Stimulated activated CD8-positive, alpha-beta memory T cell treated with anti-CD3 and anti-CD28 coated beads, Interleukin-12 subunit alpha, Interleukin-12 subunit beta, amount 100 ng/mL, for 24 hours (primary cell): ENCODE data around the gene MZT2A.
"Not testable (repeated sequence)": the region's sequence is repeated elsewhere in the genome, so short reads cannot be mapped to it uniquely, and the experiment has no call there.

ENCODE experiments used
- DNase-seq: peaks from one replicate; pipeline ENCODE4 v3.0.0-alpha.2; 2020; ENCODE audit errors: extremely low read depth

The MZT2A gene, protein sequence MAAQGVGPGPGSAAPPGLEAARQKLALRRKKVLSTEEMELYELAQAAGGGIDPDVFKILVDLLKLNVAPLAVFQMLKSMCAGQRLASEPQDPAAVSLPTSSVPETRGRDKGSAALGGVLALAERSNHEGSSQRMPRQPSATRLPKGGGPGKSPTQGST

GRCh38 chr2:131492015-131492417 lies at the start of gene MZT2A:
MZT2A (minus strand) TSS chr2:131492397; CDS start chr2:131492376, 21 bp downstream.
- not testable (repeated sequence) for DNase-seq

- not testable (repeated sequence) for DNase-seq
These were observed 46.7 kb upstream of the MZT2A start for GRCh38 chr2:131538856-131539255.

GRCh38 chr2:131536841-131537240 lies 44.6 kb upstream of the MZT2A start:
- not testable (repeated sequence) for DNase-seq

DNA sequence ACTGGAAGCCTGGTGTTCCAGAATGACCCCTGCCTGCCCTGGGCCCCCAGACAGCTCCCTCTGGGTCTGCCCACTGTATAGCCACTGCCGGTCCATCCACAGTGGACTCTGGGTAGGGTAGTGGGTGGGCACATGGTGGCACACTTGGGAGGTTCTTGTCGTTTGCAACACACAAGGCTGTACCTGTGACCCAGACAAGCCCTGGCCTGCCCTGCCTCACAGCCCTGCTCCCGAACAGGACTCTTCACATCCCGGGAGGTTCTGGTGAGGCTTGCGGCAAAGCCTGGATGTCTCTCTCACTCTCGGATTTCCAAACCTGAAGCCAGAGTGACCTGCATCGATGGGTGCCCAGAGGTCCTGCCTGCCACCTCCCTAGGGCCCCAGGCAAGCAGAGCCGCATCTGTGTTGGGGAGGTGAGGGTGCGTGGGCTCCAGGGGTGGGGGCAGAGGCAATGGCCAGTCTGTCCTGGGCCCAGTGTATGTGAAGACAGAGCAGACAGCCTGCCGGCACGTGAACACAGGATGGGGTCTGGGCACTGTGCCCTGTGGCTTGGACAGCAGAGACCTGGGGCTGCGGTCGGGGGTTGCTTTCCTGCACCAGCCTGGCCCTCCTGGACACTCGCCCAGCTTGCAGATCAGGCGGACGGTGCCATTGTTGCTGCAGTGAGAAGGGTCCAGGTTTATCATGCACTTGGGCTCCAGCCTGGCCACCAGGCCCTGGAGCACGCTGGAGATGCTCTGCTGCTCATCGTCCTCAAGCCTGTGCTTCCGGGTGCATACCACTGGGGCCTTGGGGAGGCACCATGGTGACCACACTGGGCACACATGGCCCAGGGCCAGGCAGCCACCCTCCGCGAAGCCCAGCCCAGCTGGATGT lies 44.0 kb upstream of the MZT2A start:
- not testable (repeated sequence) for DNase-seq

GRCh38 chr2:131535526-131535925 lies 43.3 kb upstream of the MZT2A start:
- no peak for DNase-seq

- not testable (repeated sequence) for DNase-seq
These were observed 42.8 kb upstream of the MZT2A start for GRCh38 chr2:131534965-131535364.

DNA sequence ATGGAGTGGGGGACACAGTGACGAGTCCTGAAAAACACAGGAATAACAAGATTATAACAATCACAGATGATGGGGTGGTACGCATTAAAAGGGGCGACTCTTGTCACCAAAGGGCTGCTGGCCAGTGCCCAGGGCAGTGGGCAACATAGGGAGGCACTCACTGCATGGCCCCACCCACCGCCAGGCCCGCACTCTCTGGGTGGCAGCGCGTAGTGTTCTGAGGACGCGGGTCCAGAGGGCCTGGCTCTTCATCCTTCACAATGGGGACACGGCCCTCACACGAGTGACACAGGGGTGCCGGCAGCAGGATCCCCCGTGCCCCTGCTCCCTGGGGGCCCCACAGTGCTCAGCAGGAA lies 42.1 kb upstream of the MZT2A start:
- DNase-seq: not testable (repeated sequence)

- DNase-seq: not testable (repeated sequence)
These were observed 41.6 kb upstream of the MZT2A start for GRCh38 chr2:131533609-131534316.

GRCh38 chr2:131532723-131533608 lies 40.8 kb upstream of the MZT2A start:
- DNase-seq: not testable (repeated sequence)

GRCh38 chr2:131531547-131532185 lies 39.5 kb upstream of the MZT2A start:
- DNase-seq: not testable (repeated sequence)

GRCh38 chr2:131530626-131531344 lies 38.6 kb upstream of the MZT2A start:
- DNase-seq: not testable (repeated sequence)

DNA sequence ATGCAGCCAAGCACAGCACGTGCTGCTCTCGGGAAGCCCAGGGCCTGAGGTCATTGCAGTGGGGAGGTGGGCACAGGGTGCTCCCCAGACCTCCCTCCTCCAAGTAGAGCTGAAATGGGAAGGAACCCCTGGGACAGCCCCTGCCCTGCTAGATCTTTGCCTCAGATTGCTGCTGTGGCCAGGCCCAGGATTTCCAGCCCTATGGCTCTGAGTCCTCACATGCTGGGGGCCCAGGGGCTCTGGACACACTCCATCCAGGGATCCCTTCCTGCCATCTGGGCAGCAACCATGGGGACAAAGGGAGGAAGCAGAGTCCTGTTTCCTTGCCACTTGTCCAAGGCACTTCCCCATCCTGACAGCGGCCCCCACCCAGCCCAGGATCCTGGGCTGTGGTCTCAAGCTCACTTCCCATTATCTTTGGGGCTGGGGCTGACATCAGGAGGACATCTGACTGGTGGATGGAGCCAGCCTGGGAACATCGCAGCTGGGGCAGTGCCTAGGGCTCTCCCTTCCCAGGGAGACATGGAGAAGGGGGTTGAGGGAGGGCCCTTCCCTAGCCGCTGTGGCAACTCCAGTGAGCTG lies 37.8 kb upstream of the MZT2A start:
- DNase-seq: not testable (repeated sequence)

- DNase-seq: not testable (repeated sequence)
These were observed 37.0 kb upstream of the MZT2A start for GRCh38 chr2:131528981-131529863.

- DNase-seq: peak; percentile 52
These were observed 35.2 kb upstream of the MZT2A start, which contains the start of gene CCDC74A for GRCh38 chr2:131527131-131528001. CCDC74A (plus strand) TSS chr2:131527888; CDS start chr2:131527971, 83 bp downstream.

DNA sequence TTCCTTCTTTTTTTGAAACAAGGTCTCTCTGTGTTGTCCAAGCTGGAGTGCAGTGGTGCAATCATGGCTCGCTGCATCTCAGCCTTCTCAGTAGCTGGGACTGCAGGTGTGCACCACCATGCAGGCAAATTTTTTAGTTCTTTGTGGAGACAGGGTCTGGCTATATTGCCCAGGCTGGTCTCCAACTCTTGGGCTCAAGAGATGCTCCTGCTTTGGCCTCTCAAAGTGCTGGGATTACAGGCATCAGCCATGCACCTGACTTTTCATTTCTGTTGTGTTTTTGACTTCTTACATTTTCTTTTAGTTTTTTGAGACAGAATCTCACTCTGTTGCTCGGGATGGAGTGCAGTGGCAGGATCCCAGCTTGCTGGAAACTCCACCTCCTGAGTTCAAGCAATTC lies 33.1 kb upstream of the MZT2A start:
- not testable (repeated sequence) for DNase-seq

GRCh38 chr2:131521961-131522781 lies 30.0 kb upstream of the MZT2A start:
- no peak for DNase-seq

DNA sequence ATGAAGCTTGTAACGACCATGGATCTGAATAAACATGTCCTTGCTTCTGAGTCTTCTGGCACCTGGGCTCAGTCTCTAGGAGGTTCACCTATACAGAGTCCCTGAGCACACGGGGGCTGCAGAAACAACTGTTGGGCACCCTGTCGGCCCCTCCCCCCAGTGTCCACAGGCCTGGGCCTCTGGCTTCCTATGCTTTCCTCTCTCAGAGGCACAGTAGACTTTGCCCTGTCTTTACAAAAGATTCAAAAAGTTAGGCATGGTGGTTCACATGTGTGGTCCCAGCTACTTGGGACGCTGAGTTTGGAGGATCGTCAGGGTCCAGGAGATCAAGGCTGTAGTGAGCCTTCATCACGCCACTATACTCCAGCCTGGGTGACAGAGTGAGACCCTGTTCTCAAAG lies 29.3 kb upstream of the MZT2A start:
- DNase-seq: not testable (repeated sequence)
